ENCODE results near the gene SYNDIG1L. TPM values are rescaled to one million over a fixed set of nuclear protein-coding genes. Genes with fewer than 3 reads are reported as not detected.

The SYNDIG1L gene
- total RNA-seq, 1 experiment from 2014 or later, result not detected

- H4K20me1 ChIP-seq (ENCODE audit: low read length), result no peaks in the 10 kb centered on the region
- CTCF ChIA-PET, result no interaction called here
- H3F3A ChIP-seq (ENCODE audit: low read length, unreplicated experiment), result no peaks in the 10 kb centered on the region
- DNase-seq (no peak), ATAC-seq (no peak)
- no peaks in the 10 kb centered on the region for H3K9me2 ChIP-seq (replicated peaks; ENCODE audit: low read length)
- intact Hi-C loops (cut with micrococcal nuclease), result no loop called here
- H3K9me3 ChIP-seq (ENCODE audit: low read length), result no peaks in the 10 kb centered on the region
- no peaks in the 10 kb centered on the region for H3K4me1 ChIP-seq (ENCODE audit: insufficient read depth, low read length)
- H3K79me2 ChIP-seq (ENCODE audit: low read length), result no peaks in the 10 kb centered on the region
- H3K4me2 ChIP-seq (ENCODE audit: low read length), result no peak overlapping the region
- no peak overlapping the region for H2AFZ ChIP-seq (ENCODE audit: low read length)
- H3K27ac ChIP-seq (ENCODE audit: low read length), result no peak overlapping the region
- H3K36me3 ChIP-seq (ENCODE audit: low read depth, low read length), result no peaks in the 10 kb centered on the region
- H3K4me3 ChIP-seq (ENCODE audit: low read length), result no peak overlapping the region
- no peak for TF ChIP-seq EZH2phosphoT487 (IDR thresholded peaks at IDR 0.05; ENCODE audit: borderline replicate concordance, low read length)
- TF ChIP-seq EZH2 (IDR thresholded peaks at IDR 0.05; ENCODE audit: low read length, unreplicated experiment), result no peak
- no peak for TF ChIP-seq CTCF (conservative IDR thresholded peaks at IDR 0.05; ENCODE audit: low read depth, low read length)
- BruUV-seq (replicated peaks), result no TSS peak
- no peak overlapping the region for H3K9ac ChIP-seq (ENCODE audit: low read length)
- peaks cover 28% of the 10 kb centered on the region for H3K27me3 ChIP-seq (ENCODE audit: low read length)
- POLR2A ChIA-PET (ENCODE audit: unreplicated experiment), result no interaction called here
Observed at GRCh38 chr14:74404435-74404834, 21.6 kb downstream of the SYNDIG1L start.

- no peaks in the 10 kb centered on the region for H3F3A ChIP-seq (ENCODE audit: low read length, unreplicated experiment)
- H3K4me1 ChIP-seq (ENCODE audit: insufficient read depth, low read length), result no peaks in the 10 kb centered on the region
- peaks cover 34% of the 10 kb centered on the region for H3K27me3 ChIP-seq (ENCODE audit: low read length)
- no peak overlapping the region for H3K9ac ChIP-seq (ENCODE audit: low read length)
- no peak overlapping the region for H2AFZ ChIP-seq (ENCODE audit: low read length)
- ChIA-PET POLR2A (ENCODE audit: unreplicated experiment) (no interaction called here), CTCF (no interaction called here)
- ATAC-seq, result no peak
- TF ChIP-seq CTCF (conservative IDR thresholded peaks at IDR 0.05; ENCODE audit: low read depth, low read length), result no peak
- no peak for TF ChIP-seq EZH2phosphoT487 (IDR thresholded peaks at IDR 0.05; ENCODE audit: borderline replicate concordance, low read length)
- TF ChIP-seq EZH2 (IDR thresholded peaks at IDR 0.05; ENCODE audit: low read length, unreplicated experiment), result no peak
- no peaks in the 10 kb centered on the region for H3K9me2 ChIP-seq (replicated peaks; ENCODE audit: low read length)
- H3K4me2 ChIP-seq (ENCODE audit: low read length), result no peak overlapping the region
- DNase-seq, result no peak
- no TSS peak for BruUV-seq (replicated peaks)
- H3K79me2 ChIP-seq (ENCODE audit: low read length), result no peaks in the 10 kb centered on the region
- no peak overlapping the region for H3K27ac ChIP-seq (ENCODE audit: low read length)
- H3K9me3 ChIP-seq (ENCODE audit: low read length), result no peaks in the 10 kb centered on the region
- no peaks in the 10 kb centered on the region for H3K36me3 ChIP-seq (ENCODE audit: low read depth, low read length)
- intact Hi-C loops (cut with micrococcal nuclease), result no loop called here
- no peak overlapping the region for H3K4me3 ChIP-seq (ENCODE audit: low read length)
- H4K20me1 ChIP-seq (ENCODE audit: low read length), result no peaks in the 10 kb centered on the region
Observed at GRCh38 chr14:74403619-74404417, 22.2 kb downstream of the SYNDIG1L start.
